SH-SY5Y (cell line): ENCODE results near the gene TAC4.

ENCODE experiments used
- GATA2 ChIP-seq: IDR thresholded peaks from 2 replicates; pipeline ENCODE4 v1.6.1; 2011; ENCODE audit warnings: mild to moderate bottlenecking, low read depth, low read length
- GATA3 ChIP-seq: IDR thresholded peaks from 2 replicates; pipeline ENCODE4 v1.6.1; 2011; ENCODE audit warnings: low read depth, mild to moderate bottlenecking, low read length, moderate library complexity

- TF ChIP-seq GATA2 = no peak
- no peak for TF ChIP-seq GATA3
These were observed 25.0 kb upstream of the TAC4 start for GRCh38 chr17:49872754-49873377.
